Pancreas (tissue), 10 donors: ENCODE data around the gene BEST3. TPM values are rescaled to one million over a fixed set of nuclear protein-coding genes. Genes with fewer than 3 reads are reported as not detected.

Experiments used
- ATAC-seq, 4 donors: fragments of 200-7000 bp; cut with Tn5 transposase; one replicate each; pipeline versions ENCODE4 v1.8.0 to v1.9.1; 2020; ENCODE audit warnings: mild to moderate bottlenecking in 4 of 4, moderate library complexity in 4 of 4
- DNase-seq, 6 donors: peaks; one replicate each; pipeline ENCODE4 v3.0.0-alpha.2; 2020
- FAIRE-seq: peaks from 2 replicates; lab custom pipeline; 2012; peaks lifted over from hg19 to GRCh38; lab: Jason Lieb, UNC
- H3K27ac ChIP-seq, 4 donors: fragments of 200-600 bp; sonication (generic); 1 replicate in 3 of 4; 2 replicates in 1 of 4; pipeline versions ENCODE4 v1.5.0 to v1.8.0; 2020
- H3K27me3 ChIP-seq, 4 donors: fragments of 200-600 bp; one replicate each; pipeline ENCODE4 v1.8.0; 2021
- H3K36me3 ChIP-seq, 3 donors: fragments of 200-600 bp; sonication (generic) in 1 of 3; one replicate each; pipeline versions ENCODE4 v1.5.0 to v1.8.0; 2020 to 2021
- H3K4me1 ChIP-seq, 3 donors: fragments of 200-600 bp; one replicate each; pipeline ENCODE4 v1.8.0; 2021
- H3K4me3 ChIP-seq, 4 donors: fragments of 200-600 bp; sonication (generic) in 2 of 4; one replicate each; pipeline versions ENCODE4 v1.5.0 to v1.8.0; 2020 to 2021
- H3K9me3 ChIP-seq, 4 donors: fragments of 200-600 bp; one replicate each; pipeline ENCODE4 v1.8.0; 2021
- CTCF ChIP-seq, 4 donors: fragments of 200-600 bp; sonication (generic) in 3 of 4; IDR thresholded peaks; one replicate each; pipeline versions ENCODE4 v1.5.0 to v1.8.0; 2021; ENCODE audit warnings: antibody characterized with exemption in 4 of 4
- WGBS, 2 donors: extraction: QIAGEN DNeasy Blood & Tissue Kit; methylation state at CpG; one replicate each; pipeline ENCODE4 v1.1.7; 2013; 5-methylcytosine and 5-hydroxymethylcytosine counted together
- intact Hi-C, 3 donors: fragments of 100-400 bp; cut with DNase I; formaldehyde crosslinking; loops; one replicate each; pipeline versions ENCODE4 v1.11.1 to v1.14.2; 2022
- polyA plus RNA-seq, 2 donors: library from polyadenylated mRNA; stranded (reverse); fragments of 200-250 nt; gene quantifications; one replicate each; pipeline ENCODE4 v1.2.3, GENCODE V29; 2013
- total RNA-seq, 6 donors: library from RNA; stranded (reverse); fragmentation: NEBNext Ultra II Directional in 4 of 6; extraction: Animal tissue kit (Norgen Biotek cat#: 25700) in 4 of 6; gene quantifications; one replicate each; pipeline versions ENCODE4 v1.2.1 to v1.2.4, GENCODE V29; 2021 to 2023
- donor health status: healthy with polysubstance abuse.
- donor health status: DM: no; HTN: no; CAD: no; lungs with moderate emphysema.
- donor health status: DM: no; HTN: no; CAD: no.
- donor health status: control.
- donor health status: control.
- donor health status: Bipolar disorder and iron deficiency.
- donor health status: DM: yes; HTN: yes; CAD: no.
- donor health status: DM: no; HTN: no; CAD: no.
- donor health status: DM: no; HTN: no; CAD: no.
- donor health status: DM: yes; HTN: yes; CAD: no.

BEST3 gene
- total and polyA plus RNA-seq, 8 donors, result 0.12 to 2.8 (median 1.2) TPM; not detected in 2

- no peak for FAIRE-seq
- 43 to 70% methylated on average over 1 of the region's 1 CpG for WGBS, 2 donors
- H3K27me3 ChIP-seq, result no peaks in the 10 kb centered on the region
Observed at GRCh38 chr12:69733638-69734037, 34.5 kb upstream of the BEST3 start.

GRCh38 chr12:69732088-69732487, 33.0 kb upstream of the BEST3 start:
- intact Hi-C loops, result no loop called here

More at GRCh38 chr12:69733638-69734037, 34.5 kb upstream of the BEST3 start:
- Histone ChIP-seq H3K4me3 (no peak overlapping the region), H3K4me1 (no peaks in the 10 kb centered on the region), H3K27ac (no peak overlapping the region), H3K36me3 (no peaks in the 10 kb centered on the region), H3K9me3 (no peaks in the 10 kb centered on the region)
- DNase-seq (no peak), ATAC-seq (no peak)
- intact Hi-C loops, result no loop called here
- TF ChIP-seq CTCF (IDR thresholded peaks at IDR 0.05), result no peak

GRCh38 chr12:69726922-69727321, 27.8 kb upstream of the BEST3 start:
- Histone ChIP-seq H3K4me1 (no peaks in the 10 kb centered on the region), H3K27ac (no peak overlapping the region), H3K27me3 (no peaks in the 10 kb centered on the region), H3K36me3 (no peaks in the 10 kb centered on the region), H3K9me3 (no peaks in the 10 kb centered on the region), H3K4me3 (no peak overlapping the region)
- intact Hi-C loops, result no loop called here
- ATAC-seq (no peak), FAIRE-seq (no peak), DNase-seq (no peak)
- WGBS, 2 donors, result 87 to 92% methylated on average over 4 of the region's 4 CpGs
- no peak for TF ChIP-seq CTCF (IDR thresholded peaks at IDR 0.05)

More at GRCh38 chr12:69732088-69732487, 33.0 kb upstream of the BEST3 start:
- no peak for TF ChIP-seq CTCF (IDR thresholded peaks at IDR 0.05)
- H3K4me3 ChIP-seq, result no peak overlapping the region
- no peaks in the 10 kb centered on the region for H3K27me3 ChIP-seq
- 21 to 27% methylated on average over 1 of the region's 1 CpG for WGBS, 2 donors
- DNase-seq (no peak), ATAC-seq (no peak), FAIRE-seq (no peak)
- no peaks in the 10 kb centered on the region for H3K4me1 ChIP-seq
- no peaks in the 10 kb centered on the region for H3K36me3 ChIP-seq
- H3K9me3 ChIP-seq, result no peaks in the 10 kb centered on the region
- no peak overlapping the region for H3K27ac ChIP-seq

- no peak for TF ChIP-seq CTCF (IDR thresholded peaks at IDR 0.05)
- ATAC-seq (no peak), DNase-seq (no peak), FAIRE-seq (no peak)
- Histone ChIP-seq H3K27ac (no peak overlapping the region), H3K27me3 (no peaks in the 10 kb centered on the region), H3K36me3 (no peaks in the 10 kb centered on the region), H3K4me3 (no peak overlapping the region), H3K9me3 (no peaks in the 10 kb centered on the region), H3K4me1 (no peaks in the 10 kb centered on the region)
- 63 to 65% methylated on average over 3 of the region's 3 CpGs for WGBS, 2 donors
- intact Hi-C loops, result no loop called here
Observed at GRCh38 chr12:69720750-69721149, 21.6 kb upstream of the BEST3 start.

GRCh38 chr12:69719336-69720316, 20.5 kb upstream of the BEST3 start:
- Histone ChIP-seq H3K27me3 (no peaks in the 10 kb centered on the region), H3K9me3 (no peaks in the 10 kb centered on the region), H3K27ac (no peak overlapping the region), H3K4me3 (no peak overlapping the region), H3K4me1 (no peaks in the 10 kb centered on the region), H3K36me3 (no peaks in the 10 kb centered on the region)
- intact Hi-C loops, result no loop called here
- ATAC-seq (peak in 3 of 4 donors; percentile 24 to 85 (median 51)), FAIRE-seq (no peak), DNase-seq (no peak)
- TF ChIP-seq CTCF (IDR thresholded peaks at IDR 0.05), result no peak
- WGBS, 2 donors, result 50 to 88% methylated on average over 1 of the region's 1 CpG
